ENCODE measurements around the gene TMEM31. TPM values are rescaled to one million over a fixed set of nuclear protein-coding genes. Genes with fewer than 3 reads are reported as not detected.

TMEM31 gene, protein sequence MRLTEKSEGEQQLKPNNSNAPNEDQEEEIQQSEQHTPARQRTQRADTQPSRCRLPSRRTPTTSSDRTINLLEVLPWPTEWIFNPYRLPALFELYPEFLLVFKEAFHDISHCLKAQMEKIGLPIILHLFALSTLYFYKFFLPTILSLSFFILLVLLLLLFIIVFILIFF
- total RNA-seq: not detected in 2 replicates

DNA sequence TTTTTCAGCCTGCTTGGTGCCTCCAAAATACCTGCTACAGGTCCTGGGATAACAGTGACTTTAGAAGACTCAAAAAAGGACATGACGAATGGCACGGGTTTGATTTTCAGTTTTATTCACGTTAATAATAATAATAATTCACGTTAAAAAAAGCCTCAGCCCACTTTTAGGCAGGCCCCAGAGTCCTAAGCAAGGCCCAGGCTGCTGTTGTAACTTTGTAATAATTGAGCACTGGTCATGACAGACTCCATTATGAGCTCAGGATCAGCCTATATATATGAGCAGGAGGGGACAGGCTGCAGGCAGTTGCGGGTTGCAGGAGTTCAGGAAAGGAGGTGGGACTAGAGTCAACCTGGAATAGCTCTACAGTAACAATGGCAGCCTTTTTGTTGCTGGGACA, at the start of gene TMEM31:
TMEM31 (plus strand) TSS at position 301 of the 400 bp plus-strand sequence. CDS start 1,350 bp downstream, outside the sequence.

DNA sequence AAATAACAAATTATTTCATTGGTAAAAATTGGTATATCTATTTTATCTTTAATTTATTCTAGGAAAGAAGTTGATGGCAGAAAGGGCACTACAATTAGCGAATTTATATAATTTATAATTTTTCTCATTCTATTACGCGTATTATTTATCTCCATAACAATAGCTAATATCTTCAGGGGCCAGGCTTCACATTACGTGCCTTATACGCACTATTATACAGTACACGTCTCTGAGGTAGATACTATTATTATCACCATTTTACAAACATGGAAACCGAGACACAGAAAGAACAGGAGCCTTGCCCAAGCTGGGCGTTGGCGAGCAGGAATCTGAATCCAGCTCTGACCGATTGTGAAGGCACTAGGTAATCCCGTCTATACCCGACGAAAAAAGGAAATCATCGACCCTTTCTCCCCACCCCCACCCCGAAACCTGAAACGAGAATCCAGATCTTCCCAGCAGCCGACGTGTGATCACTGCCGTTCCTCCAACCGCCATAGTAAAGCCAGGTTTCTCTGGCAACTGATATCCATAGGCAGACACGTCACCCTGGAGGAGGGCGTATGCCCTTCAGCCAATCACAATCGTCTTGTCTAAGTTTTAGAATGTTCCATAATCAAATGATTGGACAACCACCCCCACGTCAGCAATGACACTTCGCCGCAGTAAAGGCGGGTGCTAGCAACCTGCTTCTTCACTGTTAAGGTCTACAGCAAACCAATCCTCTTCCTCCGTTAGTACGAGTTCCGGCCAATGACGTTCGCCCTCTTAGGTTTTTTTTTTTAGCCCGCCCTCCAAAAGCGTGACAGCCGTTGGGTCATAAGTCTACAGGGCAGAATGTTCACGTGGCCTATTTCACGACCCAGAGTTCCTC, 24.3 kb upstream of the TMEM31 start, which contains the start of gene MORF4L2:
MORF4L2 (minus strand) TSS at position 501 of the 874 bp plus-strand sequence. CDS start 9,672 bp downstream, outside the sequence.

Other genes with a start within 250 kb of the TMEM31 start
- under 0.01 TPM in 1 of 2 replicates, not detected in the other for gene RAB40A, start 191.4 kb upstream of the TMEM31 start, total RNA-seq
- gene TCEAL4, start 125.4 kb upstream of the TMEM31 start, total RNA-seq: 12.5 and 31.7 TPM in 2 replicates
- gene TCEAL3, start 102.9 kb upstream of the TMEM31 start, total RNA-seq: 4.6 and 12.9 TPM in 2 replicates
- 10.5 and 16.8 TPM in 2 replicates for gene TCEAL1, start 81.9 kb upstream of the TMEM31 start, total RNA-seq
- gene MORF4L2, start 24.2 kb upstream of the TMEM31 start, total RNA-seq: 773 and 866 TPM in 2 replicates
- not detected in 2 replicates for gene PLP1, start 65.9 kb downstream of the TMEM31 start, total RNA-seq
- 0.14 TPM in 1 of 2 replicates, not detected in the other for gene RAB9B, start 121.3 kb downstream of the TMEM31 start, total RNA-seq